ENCODE measurements around the gene ITGB6. TPM values are rescaled to one million over a fixed set of nuclear protein-coding genes. Genes with fewer than 3 reads are reported as not detected.

ITGB6 gene
- total and polyA plus RNA-seq, 2 experiments from 2014 or later = 0.12 to 0.31 TPM

GRCh38 chr2:160208655-160209515 lies 8.8 kb upstream of the ITGB6 start:
- peak; percentile 3 for TF ChIP-seq CTCF (IDR thresholded peaks at IDR 0.05; ENCODE audit: low read depth, low read length)
- no peak for DNase-seq (ENCODE audit: low read depth in 1 of 2, low spot score in 1 of 2)
- Histone ChIP-seq H3K4me1 (ENCODE audit: low read depth) (no peaks in the 10 kb centered on the region), H3K27ac (no peak overlapping the region), H3K4me3 (no peak overlapping the region), H3K9me3 (ENCODE audit: low read depth) (no peaks in the 10 kb centered on the region), H3K36me3 (no peaks in the 10 kb centered on the region), H3K27me3 (no peaks in the 10 kb centered on the region)

GRCh38 chr2:160207804-160208654 lies 8.0 kb upstream of the ITGB6 start:
- Histone ChIP-seq H3K36me3 (no peaks in the 10 kb centered on the region), H3K27ac (no peak overlapping the region), H3K4me3 (no peak overlapping the region), H3K27me3 (no peaks in the 10 kb centered on the region), H3K4me1 (ENCODE audit: low read depth) (no peaks in the 10 kb centered on the region), H3K9me3 (ENCODE audit: low read depth) (no peaks in the 10 kb centered on the region)
- TF ChIP-seq CTCF (IDR thresholded peaks at IDR 0.05; ENCODE audit: low read depth, low read length) = no peak
- peak in 1 of 2 donors; percentile 89 for DNase-seq (ENCODE audit: low read depth in 1 of 2, low spot score in 1 of 2)

GRCh38 chr2:160207271-160207670 lies 7.2 kb upstream of the ITGB6 start:
- Histone ChIP-seq H3K4me1 (ENCODE audit: low read depth) (peaks cover 7% of the 10 kb centered on the region), H3K4me3 (no peak overlapping the region), H3K27ac (no peak overlapping the region), H3K27me3 (no peaks in the 10 kb centered on the region), H3K9me3 (ENCODE audit: low read depth) (no peaks in the 10 kb centered on the region), H3K36me3 (no peaks in the 10 kb centered on the region)
- no peak for DNase-seq (ENCODE audit: low read depth in 1 of 2, low spot score in 1 of 2)
- no peak for TF ChIP-seq CTCF (IDR thresholded peaks at IDR 0.05; ENCODE audit: low read depth, low read length)

GRCh38 chr2:160206436-160206835 lies 6.4 kb upstream of the ITGB6 start:
- no peak overlapping the region for H3K4me3 ChIP-seq
- H3K27ac ChIP-seq = no peak overlapping the region
- H3K9me3 ChIP-seq (ENCODE audit: low read depth) = no peaks in the 10 kb centered on the region
- peaks cover 14% of the 10 kb centered on the region for H3K4me1 ChIP-seq (ENCODE audit: low read depth)
- no peaks in the 10 kb centered on the region for H3K27me3 ChIP-seq
- DNase-seq (ENCODE audit: low read depth in 1 of 2, low spot score in 1 of 2) = no peak
- no peaks in the 10 kb centered on the region for H3K36me3 ChIP-seq
- no peak for TF ChIP-seq CTCF (IDR thresholded peaks at IDR 0.05; ENCODE audit: low read depth, low read length)

- TF ChIP-seq CTCF (IDR thresholded peaks at IDR 0.05; ENCODE audit: low read depth, low read length) = no peak
- no peak overlapping the region for H3K27ac ChIP-seq
- H3K4me3 ChIP-seq = no peak overlapping the region
- H3K4me1 ChIP-seq (ENCODE audit: low read depth) = peaks cover 23% of the 10 kb centered on the region
- DNase-seq (ENCODE audit: low read depth in 1 of 2, low spot score in 1 of 2) = peak in 1 of 2 donors; percentile 81
- no peaks in the 10 kb centered on the region for H3K9me3 ChIP-seq (ENCODE audit: low read depth)
- no peaks in the 10 kb centered on the region for H3K36me3 ChIP-seq
- no peaks in the 10 kb centered on the region for H3K27me3 ChIP-seq
These were observed 5.4 kb upstream of the ITGB6 start for GRCh38 chr2:160205505-160205904.
